ENCODE measurements around the gene CDC25C.

CDC25C gene

GRCh38 chr5:138274189-138274853 is 57.3 kb downstream of the CDC25C start, which contains the start of gene GFRA3:
Gene GFRA3 (minus strand): TSS chr5:138274621. CDS start chr5:138274424, 197 bp downstream.
- H3K27me3 ChIP-seq (replicated peaks in 2 of 5; ENCODE audit: control insufficient read depth in 4 of 5, insufficient read depth in 5 of 5, low read length in 4 of 5) = peaks cover 0 to 22% (median 11%) of the 10 kb centered on the region in 5 experiments
- H3K9me3 ChIP-seq (ENCODE audit: control extremely low read depth in 1 of 5, control insufficient read depth in 4 of 5, insufficient read depth in 2 of 5, low read depth in 1 of 5, low read length in 4 of 5) = no peaks in the 10 kb centered on the region
- peak in 2 of 3 donors; percentile 31 to 49 for DNase-seq
- under 1% methylated on average over 57 of the region's 62 CpGs for WGBS (ENCODE audit: insufficient coverage)
- no peaks in the 10 kb centered on the region for H3K36me3 ChIP-seq (ENCODE audit: control insufficient read depth in 4 of 4, insufficient read depth in 4 of 4, low read length in 3 of 4)
- CTCF ChIA-PET = interaction anchor here (0.9 to 5.4 kb wide), 8 partner anchors 9 to 61 kb away, joined by 3 to 40 read pairs (median 6); partner anchors contain the start of gene CDC23
- H3K27ac ChIP-seq (ENCODE audit: insufficient read depth in 1 of 2, low read depth in 1 of 2, low read length in 2 of 2, poor library complexity in 1 of 2, severe bottlenecking in 2 of 2) = no peak within 1 kb of the TSS
- peaks cover 0 to 29% (median 22%) of the 10 kb centered on the region in 4 experiments for H3K4me1 ChIP-seq (ENCODE audit: control extremely low read depth in 1 of 4, control insufficient read depth in 4 of 4, insufficient read depth in 4 of 4, low read length in 3 of 4)
- H3K4me3 ChIP-seq (ENCODE audit: control insufficient read depth in 1 of 7, extremely low read depth in 1 of 7, insufficient read depth in 4 of 7, low read depth in 2 of 7, low read length in 6 of 7) = peak within 1 kb of the TSS; percentile 3 to 72 (median 51)
- POLR2A ChIA-PET = interaction anchor here (1.9 kb wide), 1 partner anchor 33 kb away, joined by 16 read pairs; no protein-coding TSS in a partner anchor

GRCh38 chr5:138273834-138274188 is 57.8 kb downstream of the CDC25C start:
- WGBS (ENCODE audit: insufficient coverage) = 67% methylated on average over 5 of the region's 6 CpGs
- Histone ChIP-seq H3K36me3 (ENCODE audit: control insufficient read depth in 4 of 4, insufficient read depth in 4 of 4, low read length in 3 of 4) (no peaks in the 10 kb centered on the region), H3K27me3 (replicated peaks in 2 of 5; ENCODE audit: control insufficient read depth in 4 of 5, insufficient read depth in 5 of 5, low read length in 4 of 5) (peaks cover 0 to 22% (median 11%) of the 10 kb centered on the region in 5 experiments), H3K4me1 (ENCODE audit: control extremely low read depth in 1 of 4, control insufficient read depth in 4 of 4, insufficient read depth in 4 of 4, low read length in 3 of 4) (peaks cover 0 to 29% (median 22%) of the 10 kb centered on the region in 4 experiments), H3K27ac (ENCODE audit: insufficient read depth in 1 of 2, low read depth in 1 of 2, low read length in 2 of 2, poor library complexity in 1 of 2, severe bottlenecking in 2 of 2) (no peak overlapping the region), H3K4me3 (ENCODE audit: control insufficient read depth in 1 of 7, extremely low read depth in 1 of 7, insufficient read depth in 4 of 7, low read depth in 2 of 7, low read length in 6 of 7) (peak overlapping the region; percentile 3 to 72 (median 51)), H3K9me3 (ENCODE audit: control extremely low read depth in 1 of 5, control insufficient read depth in 4 of 5, insufficient read depth in 2 of 5, low read depth in 1 of 5, low read length in 4 of 5) (no peaks in the 10 kb centered on the region)
- ChIA-PET POLR2A (no interaction called here), CTCF (interaction anchor here (1.7 kb wide), 1 partner anchor 56 kb away, joined by 3 read pairs; no protein-coding TSS in a partner anchor)
- no peak for DNase-seq

DNA sequence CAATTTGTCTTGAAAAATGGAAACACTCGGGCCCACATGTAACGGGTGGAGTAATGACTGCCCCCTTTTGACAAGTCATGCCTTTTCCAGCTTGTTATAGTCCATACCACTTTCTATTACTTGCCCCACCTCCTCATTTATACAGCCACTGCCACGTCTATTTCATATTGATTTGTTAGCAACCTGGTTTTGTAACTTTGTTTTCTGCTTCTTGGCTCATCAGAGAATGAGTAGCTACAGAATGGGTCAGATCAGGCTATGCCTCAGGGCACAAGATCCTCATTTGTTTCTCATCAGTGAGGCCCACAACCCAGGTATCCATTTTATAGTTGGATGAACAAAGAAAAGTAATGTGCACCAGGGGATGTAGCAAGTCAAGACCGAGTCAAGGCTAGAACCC is 58.9 kb downstream of the CDC25C start:
- CTCF ChIA-PET = interaction anchor here (0.9 to 1.1 kb wide), 3 partner anchors 10 to 29 kb away, joined by 3 to 5 read pairs (median 4); no protein-coding TSS in a partner anchor
- WGBS (ENCODE audit: insufficient coverage) = 100% methylated on average over 4 of the region's 4 CpGs
- DNase-seq = no peak

DNA sequence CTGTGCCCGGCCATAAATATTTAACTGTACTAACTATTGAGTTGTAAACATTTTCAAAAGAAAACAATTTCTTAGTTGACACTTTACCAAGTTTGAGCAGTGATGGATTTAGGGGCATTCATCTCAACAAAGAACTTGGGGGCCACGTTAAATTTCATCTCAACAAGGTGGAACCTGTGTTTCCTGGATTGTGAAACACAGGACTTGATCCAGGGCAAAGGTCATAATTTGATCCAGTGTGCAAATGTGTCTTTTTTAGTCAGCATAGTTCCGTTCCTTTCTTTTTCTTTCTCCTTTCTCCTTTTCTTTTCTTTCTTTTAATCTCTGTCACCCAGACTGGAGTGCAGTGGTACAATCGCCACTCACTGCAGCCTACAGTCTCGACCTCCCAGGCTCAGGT is 60.3 kb downstream of the CDC25C start:
- H3K36me3 ChIP-seq (ENCODE audit: control insufficient read depth in 4 of 4, insufficient read depth in 4 of 4, low read length in 3 of 4) = no peaks in the 10 kb centered on the region
- ChIA-PET CTCF (interaction anchor here (0.7 to 1.0 kb wide), 2 partner anchors 31 to 72 kb away, joined by 3 read pairs; no protein-coding TSS in a partner anchor), POLR2A (no interaction called here)
- no peaks in the 10 kb centered on the region for H3K9me3 ChIP-seq (ENCODE audit: control extremely low read depth in 1 of 5, control insufficient read depth in 4 of 5, insufficient read depth in 2 of 5, low read depth in 1 of 5, low read length in 4 of 5)
- no peak overlapping the region for H3K27ac ChIP-seq (ENCODE audit: insufficient read depth in 1 of 2, low read depth in 1 of 2, low read length in 2 of 2, poor library complexity in 1 of 2, severe bottlenecking in 2 of 2)
- no peak overlapping the region for H3K4me3 ChIP-seq (ENCODE audit: control insufficient read depth in 1 of 7, extremely low read depth in 1 of 7, insufficient read depth in 4 of 7, low read depth in 2 of 7, low read length in 6 of 7)
- WGBS (ENCODE audit: insufficient coverage) = 58% methylated on average over 3 of the region's 5 CpGs
- H3K27me3 ChIP-seq (replicated peaks in 2 of 5; ENCODE audit: control insufficient read depth in 4 of 5, insufficient read depth in 5 of 5, low read length in 4 of 5) = peaks cover 0 to 22% (median 11%) of the 10 kb centered on the region in 5 experiments
- no peak for DNase-seq
- H3K4me1 ChIP-seq (ENCODE audit: control extremely low read depth in 1 of 4, control insufficient read depth in 4 of 4, insufficient read depth in 4 of 4, low read length in 3 of 4) = peaks cover 0 to 25% (median 20%) of the 10 kb centered on the region in 4 experiments

More for the DNA sequence above, 58.9 kb downstream of the CDC25C start:
- Histone ChIP-seq H3K27ac (ENCODE audit: insufficient read depth in 1 of 2, low read depth in 1 of 2, low read length in 2 of 2, poor library complexity in 1 of 2, severe bottlenecking in 2 of 2) (no peak overlapping the region), H3K27me3 (replicated peaks in 2 of 5; ENCODE audit: control insufficient read depth in 4 of 5, insufficient read depth in 5 of 5, low read length in 4 of 5) (peaks cover 0 to 22% (median 11%) of the 10 kb centered on the region in 5 experiments), H3K4me3 (ENCODE audit: control insufficient read depth in 1 of 7, extremely low read depth in 1 of 7, insufficient read depth in 4 of 7, low read depth in 2 of 7, low read length in 6 of 7) (no peak overlapping the region), H3K4me1 (ENCODE audit: control extremely low read depth in 1 of 4, control insufficient read depth in 4 of 4, insufficient read depth in 4 of 4, low read length in 3 of 4) (peaks cover 0 to 29% (median 22%) of the 10 kb centered on the region in 4 experiments), H3K36me3 (ENCODE audit: control insufficient read depth in 4 of 4, insufficient read depth in 4 of 4, low read length in 3 of 4) (no peaks in the 10 kb centered on the region), H3K9me3 (ENCODE audit: control extremely low read depth in 1 of 5, control insufficient read depth in 4 of 5, insufficient read depth in 2 of 5, low read depth in 1 of 5, low read length in 4 of 5) (no peaks in the 10 kb centered on the region)
- POLR2A ChIA-PET = no interaction called here

DNA sequence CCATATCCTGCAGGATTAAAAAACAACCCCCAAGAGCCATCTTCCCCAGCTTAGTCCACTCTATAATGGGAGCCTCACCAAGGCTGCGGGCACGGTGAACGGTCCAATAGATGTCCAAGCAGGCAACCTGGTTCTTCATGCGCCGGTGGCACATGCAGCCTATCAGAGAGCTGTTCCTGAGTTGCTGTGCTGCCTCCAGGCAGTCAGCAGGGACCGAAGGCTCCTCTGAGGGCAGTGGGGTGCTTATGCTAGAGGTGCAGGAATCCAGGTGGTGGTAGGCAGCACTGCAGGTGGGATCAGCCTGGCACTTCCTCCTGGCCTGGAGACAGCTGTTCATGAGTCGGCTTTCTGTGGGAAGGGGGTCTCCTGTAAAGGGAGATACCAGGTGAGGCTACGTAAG is 67.4 kb downstream of the CDC25C start:
- Histone ChIP-seq H3K27ac (ENCODE audit: insufficient read depth in 1 of 2, low read depth in 1 of 2, low read length in 2 of 2, poor library complexity in 1 of 2, severe bottlenecking in 2 of 2) (no peak overlapping the region), H3K4me3 (ENCODE audit: control insufficient read depth in 1 of 7, extremely low read depth in 1 of 7, insufficient read depth in 4 of 7, low read depth in 2 of 7, low read length in 6 of 7) (no peak overlapping the region), H3K4me1 (ENCODE audit: control extremely low read depth in 1 of 4, control insufficient read depth in 4 of 4, insufficient read depth in 4 of 4, low read length in 3 of 4) (peaks cover 0 to 2% (median 0%) of the 10 kb centered on the region in 4 experiments), H3K36me3 (ENCODE audit: control insufficient read depth in 4 of 4, insufficient read depth in 4 of 4, low read length in 3 of 4) (no peaks in the 10 kb centered on the region), H3K9me3 (ENCODE audit: control extremely low read depth in 1 of 5, control insufficient read depth in 4 of 5, insufficient read depth in 2 of 5, low read depth in 1 of 5, low read length in 4 of 5) (no peaks in the 10 kb centered on the region), H3K27me3 (replicated peaks in 2 of 5; ENCODE audit: control insufficient read depth in 4 of 5, insufficient read depth in 5 of 5, low read length in 4 of 5) (no peaks in the 10 kb centered on the region)
- CTCF ChIA-PET = interaction anchor here (1.1 to 2.1 kb wide), 3 partner anchors 12 to 47 kb away, joined by 3 to 7 read pairs (median 7); no protein-coding TSS in a partner anchor
- 99% methylated on average over 8 of the region's 8 CpGs for WGBS (ENCODE audit: insufficient coverage)
- POLR2A ChIA-PET = interaction anchor here (0.5 kb wide), 1 partner anchor 28 kb away, joined by 3 read pairs; no protein-coding TSS in a partner anchor
- no peak for DNase-seq

DNA sequence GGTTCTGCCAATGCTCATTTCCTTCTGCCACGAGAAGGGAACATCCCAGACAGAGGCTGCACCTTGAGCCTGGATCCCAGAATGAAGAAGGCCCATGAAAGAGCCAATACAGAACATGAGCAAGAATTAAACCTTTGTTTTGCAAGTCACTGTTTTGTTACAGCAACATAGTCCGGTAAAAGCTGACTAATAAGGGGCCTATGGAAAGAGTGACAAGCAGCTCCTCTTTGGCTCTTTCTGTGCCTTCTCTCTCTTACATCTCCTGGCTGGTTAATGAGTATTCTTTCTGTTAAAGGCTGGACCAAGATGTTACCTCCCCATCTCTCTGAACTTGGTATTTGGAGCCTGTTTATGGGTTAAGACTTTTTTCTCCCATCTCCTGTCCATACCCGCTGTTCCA is 68.0 kb downstream of the CDC25C start:
- no peak overlapping the region for H3K27ac ChIP-seq (ENCODE audit: insufficient read depth in 1 of 2, low read depth in 1 of 2, low read length in 2 of 2, poor library complexity in 1 of 2, severe bottlenecking in 2 of 2)
- H3K4me1 ChIP-seq (ENCODE audit: control extremely low read depth in 1 of 4, control insufficient read depth in 4 of 4, insufficient read depth in 4 of 4, low read length in 3 of 4) = peaks cover 0 to 2% (median 0%) of the 10 kb centered on the region in 4 experiments
- CTCF ChIA-PET = interaction anchor here (1.1 to 2.1 kb wide), 3 partner anchors 13 to 46 kb away, joined by 3 to 7 read pairs (median 7); no protein-coding TSS in a partner anchor
- no peak for DNase-seq
- no peaks in the 10 kb centered on the region for H3K36me3 ChIP-seq (ENCODE audit: control insufficient read depth in 4 of 4, insufficient read depth in 4 of 4, low read length in 3 of 4)
- H3K4me3 ChIP-seq (ENCODE audit: control insufficient read depth in 1 of 7, extremely low read depth in 1 of 7, insufficient read depth in 4 of 7, low read depth in 2 of 7, low read length in 6 of 7) = no peak overlapping the region
- H3K27me3 ChIP-seq (replicated peaks in 2 of 5; ENCODE audit: control insufficient read depth in 4 of 5, insufficient read depth in 5 of 5, low read length in 4 of 5) = no peaks in the 10 kb centered on the region
- POLR2A ChIA-PET = no interaction called here
- no peaks in the 10 kb centered on the region for H3K9me3 ChIP-seq (ENCODE audit: control extremely low read depth in 1 of 5, control insufficient read depth in 4 of 5, insufficient read depth in 2 of 5, low read depth in 1 of 5, low read length in 4 of 5)
- 83% methylated on average over 3 of the region's 3 CpGs for WGBS (ENCODE audit: insufficient coverage)
